Head of caudate nucleus (tissue), 42 donors: ENCODE results near the gene ZNF217.
"Not testable (repeated sequence)": the region's sequence is repeated elsewhere in the genome, so short reads cannot be mapped to it uniquely, and the experiment has no call there.

Experiments used
- DNase-seq, 42 donors: peaks; one replicate each; pipeline versions ENCODE4 v3.0.0 to v3.0.0-alpha.2; 2020 to 2021; ENCODE audit warnings: mixed read lengths in 7 of 42
- intact Hi-C: fragments of 100-400 bp; cut with DNase I; formaldehyde crosslinking; loops from one replicate; pipeline ENCODE4 v1.15.0; 2022

The ZNF217 gene

DNA sequence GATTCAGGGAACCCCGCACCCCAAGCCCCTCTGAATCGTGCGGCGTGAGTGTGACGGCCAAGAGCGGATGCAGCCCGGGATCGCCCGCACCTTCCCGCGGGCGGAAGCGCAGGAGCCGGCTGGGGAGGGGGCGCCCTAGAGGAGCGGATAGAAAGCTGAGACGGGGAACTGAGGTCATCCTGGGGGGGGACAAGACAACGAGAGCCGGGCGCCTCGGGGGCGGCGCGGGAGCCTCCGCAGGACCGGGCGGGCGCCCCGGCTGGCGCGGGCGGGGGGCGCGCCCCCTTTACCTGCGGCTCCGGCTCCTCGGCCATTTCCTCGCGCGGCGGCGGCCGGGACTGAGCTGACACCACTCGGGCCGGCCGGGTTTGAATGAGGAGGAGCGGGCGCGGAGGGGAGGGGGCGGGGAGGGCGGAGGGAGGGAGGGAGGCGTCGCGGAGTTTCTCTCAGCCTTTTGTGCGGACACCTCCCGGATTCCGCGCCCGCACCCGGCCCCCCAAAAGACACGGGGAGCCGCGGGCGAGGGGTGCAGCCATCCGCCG, at the start of gene ZNF217:
Gene ZNF217, minus strand, starts transcription at position 374 of the 542 bp plus-strand sequence. CDS start 11,013 bp downstream, outside the sequence.
- intact Hi-C loops = not testable (repeated sequence)
- DNase-seq = peak in 38 of 42 donors; percentile 37 to 81 (median 56)

DNA sequence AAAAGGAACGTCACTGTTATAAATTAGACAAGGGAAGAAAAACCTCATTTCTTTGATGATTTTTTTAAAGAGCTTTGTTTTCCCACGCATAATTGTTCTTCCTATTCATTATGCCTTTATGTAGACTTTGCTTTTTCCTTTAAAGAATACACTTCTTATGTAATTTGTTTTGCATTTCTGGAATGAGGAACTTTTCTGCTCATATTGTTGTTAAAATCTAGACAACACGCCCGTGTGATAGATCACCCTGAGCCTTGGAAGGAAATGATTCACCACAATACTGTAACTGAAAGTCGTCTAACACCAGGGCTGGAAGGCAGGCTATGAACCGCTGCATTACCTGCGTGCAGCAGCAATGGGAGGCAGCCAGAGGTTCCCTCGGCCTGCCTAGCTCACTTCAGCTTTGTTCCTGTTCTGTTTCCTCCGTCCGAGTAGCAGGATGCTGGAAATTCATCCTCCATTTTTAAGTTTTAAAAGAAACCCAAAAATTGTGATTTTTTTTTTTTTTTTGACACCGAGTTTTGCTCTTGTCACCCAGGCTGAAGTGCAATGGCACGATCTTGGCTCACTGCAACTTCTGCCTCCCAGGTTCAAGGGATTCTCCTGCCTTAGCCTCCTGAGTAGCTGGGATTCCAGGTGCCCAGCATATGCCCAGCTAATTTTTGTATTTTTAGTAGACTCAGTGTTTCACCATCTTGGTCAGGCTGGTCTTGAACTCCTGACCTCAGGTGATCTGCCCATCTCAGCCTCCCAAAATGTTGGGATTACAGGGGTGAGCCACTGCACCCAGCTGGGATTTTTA, 49.6 kb upstream of the ZNF217 start:
- peak in 5 of 42 donors; percentile 8 to 49 (median 30) for DNase-seq
- intact Hi-C loops = no loop called here

DNA sequence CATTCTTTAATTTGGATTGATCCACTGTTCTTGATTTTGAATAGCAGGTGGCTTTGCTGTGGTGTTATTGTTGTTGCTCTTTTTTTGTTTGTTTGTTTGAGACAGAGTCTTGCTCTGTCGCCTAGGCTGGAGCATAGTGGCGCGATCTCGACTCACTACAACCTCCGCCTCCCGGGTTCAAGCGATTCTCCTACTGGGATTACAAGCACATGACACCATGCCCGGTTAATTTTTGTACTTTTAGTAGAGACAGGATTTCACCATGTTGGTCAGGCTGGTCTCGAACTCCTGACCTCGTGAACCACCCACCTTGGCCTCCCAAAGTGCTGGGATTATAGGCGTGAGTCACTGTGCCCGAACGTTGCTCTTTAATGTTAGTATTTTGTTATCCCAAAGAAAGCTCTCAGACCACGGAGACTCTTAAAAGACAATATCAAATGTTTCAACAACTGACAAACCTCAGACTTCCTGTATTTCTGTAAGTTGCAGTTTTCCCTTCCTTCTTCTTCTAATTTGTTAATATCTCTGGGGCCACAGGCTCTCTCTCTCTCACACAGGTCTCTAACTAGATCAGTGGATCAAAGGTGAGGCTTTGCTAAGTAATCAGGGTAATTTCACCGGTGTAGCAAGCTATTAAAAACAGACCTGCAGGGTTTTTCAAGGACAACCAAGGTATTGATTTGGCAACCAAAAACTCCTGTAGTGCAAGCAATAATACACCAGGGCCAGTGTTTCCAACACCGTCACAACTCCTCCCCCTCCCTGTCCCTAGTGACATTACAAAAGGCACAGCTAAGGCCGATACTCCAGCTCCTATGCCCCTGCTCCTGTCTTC, 48.8 kb upstream of the ZNF217 start:
- intact Hi-C loops = no loop called here

DNA sequence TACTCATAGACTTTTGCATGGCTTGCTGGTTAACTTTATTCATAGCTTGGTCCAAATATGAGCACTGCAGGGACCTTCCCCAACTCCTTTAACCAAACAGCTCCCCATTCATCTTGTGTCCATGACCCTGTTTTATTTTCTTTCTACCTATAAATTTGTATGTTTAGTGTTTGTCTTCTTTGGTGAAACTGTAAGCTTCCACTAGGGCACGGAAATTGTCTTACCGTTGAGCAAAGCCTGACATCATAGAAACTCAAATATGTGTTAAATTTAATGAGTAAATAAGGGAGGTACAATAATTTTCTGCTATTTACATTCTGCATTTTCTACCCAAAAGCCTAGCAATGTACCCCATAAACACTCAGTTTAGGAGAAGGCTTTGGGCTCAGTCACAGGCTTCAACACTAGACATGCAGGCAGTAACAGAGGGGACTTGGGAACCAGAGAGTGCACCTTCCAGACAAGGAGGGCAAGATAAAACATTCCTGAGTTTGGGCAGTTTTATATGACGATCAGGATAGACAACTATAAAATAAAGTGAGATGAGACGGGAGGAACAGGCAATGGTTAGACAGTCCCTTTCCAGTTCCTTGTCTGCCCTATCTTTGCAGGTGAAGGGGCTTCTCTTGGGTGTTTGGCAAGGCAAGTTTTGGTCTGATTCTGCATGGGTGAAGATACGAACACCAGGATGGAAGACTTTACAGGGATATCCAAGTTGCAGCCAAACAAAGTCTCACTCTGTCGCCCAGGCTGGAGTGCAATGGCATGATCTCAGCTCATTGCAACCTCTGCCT, 46.2 kb upstream of the ZNF217 start:
- intact Hi-C loops = no loop called here
- no peak for DNase-seq

More for the DNA sequence above, 48.8 kb upstream of the ZNF217 start:
- DNase-seq = peak in 5 of 42 donors; percentile 24 to 59 (median 43)

DNA sequence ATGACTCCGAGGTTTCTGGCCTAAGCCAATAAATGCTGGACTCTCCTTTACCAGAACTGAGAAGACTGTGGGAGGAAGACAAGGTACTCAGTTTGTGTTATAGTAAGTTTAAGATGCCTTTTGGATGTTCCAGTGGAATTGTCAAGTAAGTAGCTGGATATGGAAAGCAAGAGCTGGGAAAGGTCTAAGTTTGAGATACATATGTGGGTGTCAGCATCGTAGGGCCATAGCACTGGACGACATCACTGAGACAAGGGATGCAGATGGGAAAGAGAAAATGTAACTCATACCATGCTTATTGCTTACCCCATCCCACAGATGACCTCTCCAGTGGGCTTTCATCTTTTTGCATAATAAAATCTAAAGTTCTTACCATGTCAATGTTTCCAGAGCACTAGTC, 45.5 kb upstream of the ZNF217 start:
- intact Hi-C loops = no loop called here
- no peak for DNase-seq

DNA sequence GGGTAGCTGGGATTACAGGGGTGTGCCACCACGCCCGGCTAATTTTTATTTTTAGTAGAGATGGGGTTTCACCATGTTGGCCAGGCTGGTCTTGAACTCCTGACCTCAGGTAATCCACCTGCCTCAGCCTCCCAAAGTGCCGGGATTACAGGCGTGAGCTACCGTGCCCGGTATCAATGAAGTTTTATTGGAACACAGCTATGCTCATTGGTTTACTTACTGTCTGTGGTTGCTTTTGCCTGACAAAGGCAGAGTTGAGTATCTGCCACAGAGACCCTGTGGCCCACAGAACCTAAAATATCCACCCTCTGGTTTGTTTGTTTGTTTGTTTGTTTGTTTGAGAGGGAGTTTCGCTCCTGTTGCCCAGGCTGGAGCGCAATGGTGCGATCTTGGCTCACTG, 43.7 kb upstream of the ZNF217 start:
- DNase-seq = peak in 1 of 42 donors; percentile 10
- intact Hi-C loops = not testable (repeated sequence)

DNA sequence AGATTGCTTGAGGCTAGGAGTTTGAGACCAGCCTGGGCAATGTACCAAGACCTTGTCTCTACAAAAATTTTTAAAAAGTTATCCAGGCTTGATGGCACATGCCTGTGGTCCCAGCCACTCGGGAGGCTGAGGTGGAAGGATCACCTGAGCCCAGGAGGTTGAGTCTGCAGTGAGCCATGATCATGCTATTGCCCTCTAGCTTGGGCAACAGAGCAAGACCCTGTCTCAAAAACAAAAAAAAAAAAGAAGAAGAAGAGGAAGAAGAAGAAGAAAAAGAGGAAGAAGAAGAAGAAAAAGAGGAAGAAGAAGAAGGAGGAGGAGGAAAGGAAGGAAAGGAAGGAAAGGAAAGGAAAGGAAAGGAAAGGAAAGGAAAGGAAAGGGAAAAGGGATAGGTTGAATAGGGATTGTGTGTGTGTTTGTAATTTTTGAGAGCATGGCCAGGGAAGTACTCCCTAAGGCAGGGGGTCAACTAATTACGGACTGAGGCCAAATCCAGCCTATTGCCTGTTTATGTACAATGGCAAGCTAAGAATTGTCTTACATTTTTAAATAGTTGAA, 43.0 kb upstream of the ZNF217 start:
- DNase-seq = peak in 1 of 42 donors; percentile 18
- intact Hi-C loops = no loop called here

DNA sequence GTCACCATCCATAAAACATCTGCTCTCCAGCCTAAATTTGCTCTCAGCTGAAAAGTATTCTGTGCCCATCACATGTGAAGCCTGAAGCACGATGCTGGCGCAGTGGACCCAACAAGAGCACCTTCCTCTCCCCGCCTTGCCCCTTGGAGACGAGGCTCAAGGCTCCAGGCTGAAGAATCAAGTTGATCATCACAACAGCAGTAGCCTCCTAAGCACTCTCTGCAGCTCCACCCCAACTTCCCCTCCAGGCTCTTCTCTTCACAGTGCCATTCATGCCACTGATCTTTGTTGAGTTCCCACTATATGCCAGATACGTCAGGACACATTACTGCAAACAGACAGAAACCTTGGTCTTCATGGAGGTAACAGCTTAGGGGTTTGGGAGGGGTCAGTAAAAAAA, 41.6 kb upstream of the ZNF217 start:
- peak in 2 of 42 donors; percentile 21 to 31 for DNase-seq
- intact Hi-C loops = no loop called here

DNA sequence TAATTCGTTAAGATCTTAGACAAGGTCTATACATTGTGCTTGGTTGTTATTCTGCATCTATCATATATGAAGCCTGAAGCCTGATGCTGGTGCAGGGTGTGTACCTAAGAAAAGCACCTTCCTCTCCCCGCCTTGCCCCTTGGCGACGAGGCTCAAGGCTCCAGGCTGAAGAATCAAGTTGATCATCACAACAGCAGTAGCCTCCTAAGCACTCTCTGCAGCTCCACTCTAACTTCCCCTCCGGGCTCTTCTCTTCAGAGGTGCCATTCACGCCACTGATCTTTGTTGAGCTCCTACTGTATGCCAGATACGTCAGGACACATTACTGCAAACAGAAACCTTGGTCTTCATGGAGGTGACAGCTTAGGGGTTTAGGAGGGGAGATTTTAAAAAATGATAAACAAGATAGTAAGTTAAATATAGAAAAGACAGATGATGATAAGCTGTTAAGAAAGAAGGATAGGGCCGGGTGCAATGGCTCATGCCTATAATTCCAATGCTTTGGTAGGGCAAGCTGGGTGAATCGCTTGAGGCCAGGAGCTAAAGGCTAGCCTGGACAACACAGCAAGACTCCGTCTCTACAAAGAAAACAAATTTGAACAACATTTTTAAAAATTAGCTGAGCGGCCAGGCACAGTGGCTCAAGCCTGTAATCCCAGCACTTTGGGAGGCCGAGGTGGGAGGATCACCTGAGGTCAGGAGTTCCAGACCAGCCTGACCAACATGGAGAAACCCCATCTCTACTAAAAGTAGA, 38.4 kb upstream of the ZNF217 start:
- peak in 3 of 42 donors; percentile 9 to 20 (median 12) for DNase-seq
- intact Hi-C loops = no loop called here

DNA sequence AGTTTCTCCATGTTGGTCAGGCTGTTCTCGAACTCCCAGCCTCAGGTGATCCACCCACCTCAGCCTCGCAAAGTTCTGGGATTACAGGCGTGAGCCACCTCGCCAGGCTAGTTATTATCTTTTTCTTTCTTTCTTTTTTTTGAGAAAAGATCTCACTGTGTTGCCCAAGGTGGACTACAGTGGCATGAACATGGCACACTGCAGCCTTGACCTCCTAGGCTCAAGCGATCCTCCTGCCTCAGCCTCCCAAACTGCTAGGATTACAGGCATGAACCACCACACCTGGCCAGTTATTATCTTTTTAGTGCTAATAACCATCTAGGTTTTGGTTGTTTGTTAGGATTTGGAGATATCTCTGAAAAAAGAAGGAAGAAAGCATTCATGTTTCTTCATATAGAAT, 35.8 kb upstream of the ZNF217 start:
- intact Hi-C loops = no loop called here
- no peak for DNase-seq

DNA sequence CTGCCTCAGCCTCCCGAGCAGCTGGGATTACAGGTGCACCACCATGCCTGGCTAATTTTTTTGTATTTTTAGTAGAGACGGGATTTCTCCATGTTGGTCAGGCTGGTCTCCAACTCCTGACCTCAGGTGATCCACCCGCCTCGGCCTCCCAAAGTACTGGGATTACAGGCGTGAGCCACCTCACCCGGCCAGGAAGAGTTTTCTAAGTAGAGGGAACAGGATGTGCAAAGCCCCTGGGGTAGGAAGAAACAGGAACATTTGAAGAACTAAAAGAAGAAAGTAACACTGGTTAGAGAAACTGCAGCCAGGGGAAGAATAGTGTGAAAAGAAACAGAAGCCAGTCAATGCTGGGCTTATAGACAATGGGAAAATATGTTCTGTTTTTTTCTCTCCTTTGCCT, 35.1 kb upstream of the ZNF217 start:
- DNase-seq, intact Hi-C loops: not testable (repeated sequence)

DNA sequence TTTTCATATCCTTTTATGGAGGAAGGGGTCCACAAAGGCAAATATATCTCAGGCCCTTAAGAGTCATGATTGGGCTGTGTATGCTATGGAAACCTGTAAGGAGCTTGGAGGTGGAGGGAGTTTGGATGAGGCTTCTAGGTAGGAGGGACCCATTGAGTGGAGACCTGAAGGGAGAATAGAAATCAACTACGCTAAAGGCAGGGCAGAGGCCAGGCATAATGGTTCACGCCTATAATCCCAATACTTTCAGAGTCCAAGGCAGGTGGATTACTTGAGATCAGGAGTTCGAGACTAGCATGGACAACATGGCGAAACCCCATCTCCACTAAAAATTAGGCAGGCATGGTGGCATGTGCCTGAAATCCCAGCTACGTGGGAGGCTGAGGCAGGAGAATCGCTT, 34.4 kb upstream of the ZNF217 start:
- DNase-seq = no peak
- intact Hi-C loops = no loop called here

DNA sequence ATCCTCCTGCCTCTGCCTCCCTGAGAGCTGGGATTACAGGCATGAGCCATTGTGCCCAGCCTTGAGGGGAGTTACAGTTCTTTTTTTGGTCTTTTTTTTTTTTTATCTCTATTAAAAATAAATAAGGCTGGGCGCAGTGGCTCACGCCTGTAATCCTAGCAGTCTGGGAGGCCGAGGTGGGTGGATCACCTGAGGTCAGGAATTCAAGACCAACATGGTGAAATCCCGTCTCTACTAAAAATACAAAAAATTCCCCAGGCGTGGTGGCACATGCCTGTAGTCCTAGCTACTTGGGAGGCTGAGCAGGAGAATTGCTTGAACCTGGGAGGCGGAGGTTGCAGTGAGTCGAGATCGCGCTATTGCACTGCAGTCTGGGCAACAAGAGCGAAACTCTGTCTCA, 33.4 kb upstream of the ZNF217 start:
- intact Hi-C loops = not testable (repeated sequence)

DNA sequence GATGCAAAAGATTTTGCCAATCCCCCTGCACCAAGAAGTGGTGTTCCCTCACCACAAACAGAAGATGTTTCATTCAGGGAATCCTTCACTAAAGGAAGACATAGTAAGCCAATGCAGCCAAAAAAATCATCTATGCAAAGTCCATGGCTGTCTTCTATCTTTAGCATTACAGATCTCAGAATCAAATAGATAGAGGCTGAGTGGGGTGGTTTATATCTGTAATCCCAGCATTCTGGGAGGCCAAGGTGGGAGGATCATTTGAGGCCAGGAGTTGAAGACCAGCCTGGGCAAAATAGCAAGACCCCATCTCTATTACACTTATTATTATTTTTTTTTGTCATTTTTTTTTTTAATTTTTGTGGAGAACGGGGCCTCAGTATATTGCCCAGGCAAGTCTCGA, 32.9 kb upstream of the ZNF217 start:
- intact Hi-C loops = no loop called here
- no peak for DNase-seq

More for the DNA sequence above, 33.4 kb upstream of the ZNF217 start:
- peak in 1 of 42 donors; percentile 28 for DNase-seq

DNA sequence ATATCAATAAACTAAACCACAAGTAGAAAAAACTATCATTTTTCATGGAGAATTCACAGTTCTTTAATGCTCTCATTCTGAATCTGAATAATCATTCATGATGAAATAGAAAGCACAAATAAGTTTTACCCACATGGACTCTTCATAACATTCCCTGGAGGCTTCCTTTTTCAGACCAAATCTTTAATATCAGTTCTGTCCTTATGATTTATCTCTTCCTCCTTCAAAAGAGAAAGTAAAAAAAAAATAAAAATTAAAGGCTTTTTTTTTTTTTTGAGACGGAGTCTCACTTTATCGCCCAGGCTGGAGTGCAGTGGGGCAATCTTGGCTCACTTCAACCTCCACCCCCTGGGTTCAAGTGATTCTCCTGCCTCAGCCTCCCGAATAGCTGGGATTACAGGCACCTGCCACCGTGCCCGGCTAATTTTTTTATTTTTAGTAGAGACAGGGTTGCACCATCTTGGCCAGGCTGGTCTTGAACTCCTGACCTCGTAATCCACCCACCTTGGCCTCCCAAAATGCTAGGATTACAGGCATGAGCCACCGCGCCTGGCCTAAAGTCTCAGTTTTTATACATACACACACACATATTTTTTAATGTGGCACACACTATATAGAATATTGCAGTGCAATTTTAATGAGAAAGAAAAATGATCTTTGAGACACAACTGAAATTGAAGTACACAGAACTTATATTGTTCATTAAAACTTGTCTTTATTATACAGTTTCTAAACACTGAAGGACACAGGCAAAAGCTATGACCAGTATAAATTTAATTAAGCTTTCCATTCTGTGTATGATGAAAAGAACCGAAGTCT, 31.9 kb upstream of the ZNF217 start:
- intact Hi-C loops = no loop called here
- DNase-seq = no peak

DNA sequence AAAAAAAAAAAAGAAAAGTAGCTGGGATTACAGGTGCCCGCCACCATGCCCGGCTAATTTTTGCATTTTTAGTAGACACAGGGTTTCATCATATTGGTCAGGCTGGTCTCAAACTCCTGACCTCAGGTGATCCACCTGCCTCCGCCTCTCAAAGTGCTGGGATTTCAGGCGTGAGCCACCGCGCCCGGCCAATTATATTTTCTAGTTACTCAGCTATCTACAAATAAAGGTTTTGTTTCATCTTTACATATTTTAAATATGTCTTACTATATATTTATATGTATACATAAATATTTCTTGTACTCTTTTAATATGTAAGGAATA, 31.2 kb upstream of the ZNF217 start:
- intact Hi-C loops, DNase-seq: not testable (repeated sequence)
